ENCODE results near the gene COX7B. TPM values are rescaled to one million over a fixed set of nuclear protein-coding genes. Genes with fewer than 3 reads are reported as not detected.

Gene COX7B
- total and polyA plus RNA-seq, 10 of the 15 experiments (the other 5 are each of a cell fraction or from before 2014, with no cell fraction given) = 331 to 2,070 (median 987) TPM

- H3K4me2 ChIP-seq (ENCODE audit: control insufficient read depth, insufficient read depth) = no peak overlapping the region
- intact Hi-C loops (cut with micrococcal nuclease; ENCODE audit: unreplicated experiment) (no loop called here), in situ Hi-C loops (cut with MboI) (no loop called here)
- H3K9me3 ChIP-seq (replicated peaks; ENCODE audit: control insufficient read depth, insufficient read depth, low read length) = no peaks in the 10 kb centered on the region
- ChIA-PET POLR2A (interaction anchor here (1.1 kb wide), 1 partner anchor 10 kb away, joined by 3 read pairs; no protein-coding TSS in a partner anchor), RAD21 (ENCODE audit: unreplicated experiment) (no interaction called here), CTCF (no interaction called here), SMC1A (ENCODE audit: uncharacterized antibody, unreplicated experiment) (interaction anchor here (0.8 to 1.5 kb wide), 2 partner anchors 18 to 20 kb away, joined by 3 to 4 read pairs; no protein-coding TSS in a partner anchor)
- no TSS peak for BruUV-seq (replicated peaks)
- H3K4me3 ChIP-seq = no peak overlapping the region
- DNase-seq (ENCODE audit: low read depth, low spot score) (no peak), ATAC-seq (no peak), FAIRE-seq (no peak)
- H3K4me1 ChIP-seq (ENCODE audit: control insufficient read depth, insufficient read depth, low read length) = no peaks in the 10 kb centered on the region
- H3K9ac ChIP-seq (ENCODE audit: control insufficient read depth, insufficient read depth, low read length) = no peak overlapping the region
- no peaks in the 10 kb centered on the region for H3K36me3 ChIP-seq (ENCODE audit: control insufficient read depth in 2 of 2, insufficient read depth in 2 of 2, low read length in 1 of 2)
- no peaks in the 10 kb centered on the region for H4K20me1 ChIP-seq (ENCODE audit: control insufficient read depth, insufficient read depth)
- no peaks in the 10 kb centered on the region for H3K27me3 ChIP-seq (replicated peaks in 1 of 2; ENCODE audit: control insufficient read depth in 2 of 2, insufficient read depth in 2 of 2, low read length in 1 of 2)
- TF ChIP-seq LARP7 (IDR thresholded peaks at IDR 0.05) (no peak), ZNF274 (IDR thresholded peaks at IDR 0.05; ENCODE audit: insufficient read depth, insufficient read length) (no peak), HCFC1 (IDR thresholded peaks at IDR 0.05; ENCODE audit: low read length) (no peak), HDAC6 (IDR thresholded peaks at IDR 0.05; ENCODE audit: unreplicated experiment) (no peak), E2F4 (IDR thresholded peaks at IDR 0.05; ENCODE audit: low read depth, low read length) (no peak), FOS (IDR thresholded peaks at IDR 0.05; ENCODE audit: borderline replicate concordance, extremely low read depth, insufficient read length) (no peak), SKIL (IDR thresholded peaks at IDR 0.05; ENCODE audit: low read depth, poor library complexity, severe bottlenecking) (no peak), ZSCAN29 (IDR thresholded peaks at IDR 0.05) (no peak), CBX5 (IDR thresholded peaks at IDR 0.05; ENCODE audit: low read depth) (no peak), MTA3 (IDR thresholded peaks at IDR 0.05; ENCODE audit: borderline replicate concordance, low read length) (no peak), RBBP5 (conservative IDR thresholded peaks at IDR 0.05) (no peak), ZBTB33 (IDR thresholded peaks at IDR 0.05) (no peak)
- H2AFZ ChIP-seq (ENCODE audit: control insufficient read depth, low read depth, low read length) = no peak overlapping the region
- no peak overlapping the region for H3K27ac ChIP-seq (ENCODE audit: control insufficient read depth, insufficient read depth)
- peaks cover 2% of the 10 kb centered on the region for H3K79me2 ChIP-seq (ENCODE audit: control insufficient read depth, insufficient read depth, low read length)
- 53% methylated on average over 8 of the region's 8 CpGs for WGBS (ENCODE audit: insufficient coverage, insufficient replicate concordance, low lambda C conversion rate, missing lambda C conversion rate)
Measured at GRCh38 chrX:77924320-77924859, 25.1 kb downstream of the COX7B start.

Data from GM12878 (cell line).